NK-92 (cell line): ENCODE measurements around the gene CIT.
"Not testable (repeated sequence)": the region's sequence is repeated elsewhere in the genome, so short reads cannot be mapped to it uniquely, and the experiment has no call there.

Source experiments
- DNase-seq: peaks from one replicate; lab custom pipeline; 2025; ENCODE audit not compliant: unreplicated experiment; lab: John Stamatoyannopoulos, UW

CIT gene

GRCh38 chr12:119679081-119679480 is 198.0 kb downstream of the CIT start:
- no peak for DNase-seq

- no peak for DNase-seq
These were observed 198.7 kb downstream of the CIT start for GRCh38 chr12:119678459-119678858.

GRCh38 chr12:119676573-119676972 is 200.5 kb downstream of the CIT start:
- DNase-seq: no peak

- DNase-seq: no peak
These were observed 201.1 kb downstream of the CIT start for GRCh38 chr12:119676022-119676421.

- no peak for DNase-seq
These were observed 202.6 kb downstream of the CIT start for GRCh38 chr12:119674560-119674959.

GRCh38 chr12:119673634-119674033 is 203.5 kb downstream of the CIT start:
- no peak for DNase-seq

- DNase-seq: no peak
These were observed 204.9 kb downstream of the CIT start for GRCh38 chr12:119672194-119672593.

GRCh38 chr12:119671070-119671469 is 206.1 kb downstream of the CIT start:
- DNase-seq: no peak

- DNase-seq: no peak
These were observed 207.2 kb downstream of the CIT start for GRCh38 chr12:119669744-119670472.

GRCh38 chr12:119668324-119668841 is 208.7 kb downstream of the CIT start:
- no peak for DNase-seq

- peak; percentile 39 for DNase-seq
These were observed 209.4 kb downstream of the CIT start, which contains the start of gene PRKAB1 for GRCh38 chr12:119667577-119668323. PRKAB1 (plus strand) TSS chr12:119668133; CDS start chr12:119668245, 112 bp downstream.

GRCh38 chr12:119666900-119667576 is 210.1 kb downstream of the CIT start:
- DNase-seq: no peak

- no peak for DNase-seq
These were observed 210.8 kb downstream of the CIT start for GRCh38 chr12:119666226-119666795.

GRCh38 chr12:119665164-119665929 is 211.8 kb downstream of the CIT start:
- DNase-seq: no peak

GRCh38 chr12:119664642-119665041 is 212.5 kb downstream of the CIT start:
- DNase-seq: no peak

- no peak for DNase-seq
These were observed 215.2 kb downstream of the CIT start for GRCh38 chr12:119661882-119662281.

GRCh38 chr12:119660076-119660475 is 217.0 kb downstream of the CIT start:
- no peak for DNase-seq

GRCh38 chr12:119659289-119659897 is 217.7 kb downstream of the CIT start:
- no peak for DNase-seq

GRCh38 chr12:119658166-119658565 is 219.0 kb downstream of the CIT start:
- not testable (repeated sequence) for DNase-seq

GRCh38 chr12:119657001-119657400 is 220.1 kb downstream of the CIT start:
- not testable (repeated sequence) for DNase-seq
